Hematopoietic multipotent progenitor cell treated with erythropoietin and hydrocortisone succinate and interleukin-3 and kit ligand, for 17 days (in vitro differentiated cells): Measurements from ENCODE around the gene HHATL.

Experiments used
- DNase-seq: peaks from one replicate; pipeline ENCODE4 v3.0.0-alpha.2; 2015; ENCODE audit warnings: low spot score

Gene HHATL

DNA sequence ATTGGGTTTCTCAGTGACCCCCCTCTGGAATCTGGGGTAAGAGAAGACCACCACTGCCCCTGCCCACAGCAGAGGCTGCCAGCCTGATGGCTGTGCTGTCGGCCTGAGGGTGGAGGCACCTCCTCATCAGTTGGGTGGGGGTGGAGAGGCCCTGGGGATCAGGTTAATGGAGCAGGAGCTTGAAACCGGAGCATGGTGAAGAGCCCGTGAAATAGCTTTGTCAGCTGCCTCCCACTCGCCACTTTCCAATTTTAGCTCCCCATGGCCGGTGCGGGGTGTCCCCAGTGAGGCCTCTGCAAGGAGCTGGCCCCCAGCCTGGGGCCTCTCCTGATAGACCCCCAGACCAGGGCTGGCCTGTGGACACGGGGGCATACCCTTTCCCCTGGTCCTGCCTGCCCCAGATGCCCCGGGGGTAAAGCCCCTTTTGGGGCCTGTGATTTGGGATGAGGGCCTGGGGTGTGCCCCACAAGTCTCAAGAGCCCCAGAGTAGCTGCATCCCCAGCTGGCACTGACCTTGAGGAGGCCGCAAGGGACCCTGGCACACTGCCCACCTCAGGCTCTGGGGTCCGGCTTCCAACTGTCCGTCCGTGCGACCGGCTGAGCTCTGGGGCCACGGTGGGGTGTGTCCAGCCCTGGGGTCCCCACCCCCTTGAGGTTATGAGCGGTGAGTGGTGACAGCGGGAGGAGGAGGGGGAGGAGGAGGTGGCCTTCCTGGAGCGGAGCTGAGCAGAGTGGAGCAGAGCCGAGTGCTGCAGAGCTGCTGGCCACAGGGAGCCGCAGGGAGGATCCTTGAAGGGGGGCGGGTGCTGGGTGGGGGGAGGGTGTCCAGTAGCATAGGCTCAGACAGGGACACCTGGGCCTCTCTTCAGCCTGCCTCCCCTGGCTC is at the start of gene HHATL:
Gene HHATL, minus strand, starts transcription at position 733 of the 886 bp plus-strand sequence. CDS start 1,972 bp downstream, outside the sequence.
- no peak for DNase-seq

- no peak for DNase-seq
These were observed 49.0 kb upstream of the HHATL start for GRCh38 chr3:42751609-42752008.

DNA sequence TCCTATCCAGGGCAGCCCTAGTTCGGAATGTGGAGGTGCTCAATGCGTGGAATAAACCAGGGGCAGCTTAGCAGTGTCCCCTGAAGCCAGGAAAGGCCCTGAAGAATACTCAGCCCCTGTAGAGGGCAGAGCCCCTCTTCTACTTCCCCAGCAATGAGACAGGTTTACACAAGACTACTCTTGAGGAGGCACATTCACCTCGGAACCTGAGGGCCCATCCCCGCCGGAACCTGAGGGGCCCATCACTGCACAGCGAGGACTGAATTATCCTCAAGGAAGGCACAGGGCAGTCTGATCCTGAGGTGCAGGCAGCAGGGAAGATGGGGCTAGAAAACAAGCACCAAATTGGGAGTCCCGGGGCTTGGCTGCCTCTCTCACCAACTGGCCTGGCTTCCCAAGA is 48.2 kb upstream of the HHATL start:
- DNase-seq, result no peak

- no peak for DNase-seq
These were observed 47.2 kb upstream of the HHATL start for GRCh38 chr3:42749753-42750231.

- no peak for DNase-seq
These were observed 46.6 kb upstream of the HHATL start for GRCh38 chr3:42749025-42749752.

- DNase-seq, result no peak
These were observed 45.0 kb upstream of the HHATL start for GRCh38 chr3:42747581-42747980.

DNA sequence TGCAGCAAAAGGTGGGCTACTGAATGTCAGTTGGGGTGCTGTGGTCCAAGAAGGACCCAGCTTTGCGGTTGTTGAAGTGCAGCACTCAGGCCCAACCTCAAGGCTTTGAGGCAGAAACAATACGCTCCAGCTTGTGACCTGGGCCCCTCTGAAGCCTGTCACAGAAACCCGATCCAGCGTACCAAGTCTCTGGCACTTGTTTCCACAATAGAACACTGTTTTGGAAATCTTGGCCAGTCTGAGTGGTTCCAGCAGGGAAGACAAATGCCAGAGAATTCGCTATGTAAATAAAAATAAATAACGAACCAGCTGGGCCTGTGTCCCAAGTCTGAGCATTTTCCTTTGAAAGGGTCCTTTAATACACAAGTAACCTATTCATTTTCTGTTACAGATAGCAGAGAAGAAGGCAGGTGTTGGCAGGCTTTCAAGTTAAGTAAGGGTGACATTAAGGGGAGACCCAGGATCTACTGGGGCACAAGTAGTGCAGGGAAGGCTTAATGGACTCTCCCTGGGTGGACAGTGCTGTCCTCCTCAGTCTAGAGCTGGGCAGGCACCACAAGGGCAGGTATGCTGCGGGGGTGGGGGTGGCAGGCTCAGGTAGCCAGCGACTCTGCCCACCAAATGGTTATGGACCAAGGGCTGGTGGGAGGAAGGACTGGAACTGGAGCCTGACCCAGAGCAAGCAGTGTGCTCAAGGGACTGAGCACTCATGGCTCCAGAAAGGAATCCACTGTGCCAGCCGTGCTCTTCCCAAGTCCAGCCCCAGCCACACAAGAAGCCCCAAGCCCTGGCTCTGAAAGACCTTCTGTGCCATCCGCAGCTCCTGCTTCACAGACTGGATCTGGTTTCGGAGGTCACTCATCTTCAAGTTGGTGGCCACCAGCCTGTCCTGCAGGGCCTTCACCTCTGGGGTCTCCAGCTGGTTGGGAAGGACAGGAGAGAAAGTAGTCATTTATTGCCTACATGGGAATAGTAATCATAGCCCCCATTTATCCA is 44.2 kb upstream of the HHATL start:
- DNase-seq, result no peak

DNA sequence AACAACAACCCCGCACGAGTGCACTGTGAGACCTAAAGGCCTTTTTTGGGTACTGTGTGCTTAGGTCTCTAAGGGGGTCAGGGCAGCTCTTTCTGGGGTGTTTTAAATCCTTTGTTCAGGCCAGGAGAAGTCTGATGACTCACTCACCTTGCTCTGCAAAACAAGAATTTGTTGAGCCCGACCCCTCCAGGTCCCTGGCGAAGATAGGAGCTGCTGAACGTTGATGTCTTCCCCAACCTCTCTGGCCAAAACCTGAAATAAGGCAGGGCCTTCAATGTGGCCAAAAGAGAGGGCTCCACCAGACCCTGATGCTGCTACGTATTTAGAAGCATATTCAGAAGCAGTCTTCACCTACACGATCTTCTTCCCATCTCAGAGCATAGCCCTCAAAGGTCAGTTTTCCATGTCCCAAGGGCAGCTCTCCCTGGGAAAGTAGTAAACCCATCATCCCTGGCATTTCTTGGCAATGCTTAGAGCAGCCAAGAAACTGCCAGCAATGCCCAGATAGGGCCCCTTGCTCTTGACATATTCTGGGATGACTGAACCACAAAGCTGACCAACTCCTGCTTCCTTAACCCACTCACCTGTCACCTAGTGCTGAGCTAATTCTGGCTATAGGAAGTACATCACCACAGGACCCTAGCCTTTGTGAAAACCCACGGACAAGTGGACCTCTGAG is 43.3 kb upstream of the HHATL start:
- DNase-seq, result no peak

GRCh38 chr3:42745291-42745745 is 42.7 kb upstream of the HHATL start:
- DNase-seq, result no peak

DNA sequence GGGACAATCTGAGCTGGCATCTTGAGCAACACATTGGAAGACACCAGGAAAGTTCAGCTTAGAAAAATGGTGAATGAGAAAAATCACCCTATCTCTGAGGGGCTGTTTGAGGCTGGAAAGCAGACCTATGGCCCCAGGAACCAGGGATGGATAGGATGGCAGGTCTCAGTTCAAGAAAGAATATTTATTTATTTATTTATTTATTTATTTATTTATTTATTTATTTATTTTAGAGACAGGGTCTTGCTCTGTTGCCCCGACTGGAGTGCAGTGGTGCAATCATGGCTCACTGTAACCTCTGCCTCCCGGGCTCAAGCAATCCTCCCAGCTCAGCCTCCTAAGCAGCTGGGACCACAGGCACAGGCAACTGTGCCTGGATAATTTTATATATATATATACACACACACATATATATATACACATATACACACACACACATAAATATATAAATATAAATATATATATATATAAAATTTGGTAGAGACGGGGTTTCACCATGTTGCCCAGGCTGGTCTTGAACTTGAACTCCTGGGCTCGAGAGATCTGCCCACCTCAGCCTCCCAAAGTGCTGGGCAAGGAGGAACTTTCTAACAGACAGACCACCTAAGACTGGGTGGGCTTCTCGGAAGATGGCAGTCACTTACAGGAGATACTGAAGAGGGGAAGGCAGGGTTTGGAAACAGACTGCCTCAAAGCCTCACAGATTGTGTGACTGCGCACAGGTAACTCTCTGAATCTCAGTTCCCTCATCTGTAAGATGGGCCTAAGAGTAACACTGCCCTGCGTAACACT is 40.8 kb upstream of the HHATL start:
- DNase-seq, result no peak

DNA sequence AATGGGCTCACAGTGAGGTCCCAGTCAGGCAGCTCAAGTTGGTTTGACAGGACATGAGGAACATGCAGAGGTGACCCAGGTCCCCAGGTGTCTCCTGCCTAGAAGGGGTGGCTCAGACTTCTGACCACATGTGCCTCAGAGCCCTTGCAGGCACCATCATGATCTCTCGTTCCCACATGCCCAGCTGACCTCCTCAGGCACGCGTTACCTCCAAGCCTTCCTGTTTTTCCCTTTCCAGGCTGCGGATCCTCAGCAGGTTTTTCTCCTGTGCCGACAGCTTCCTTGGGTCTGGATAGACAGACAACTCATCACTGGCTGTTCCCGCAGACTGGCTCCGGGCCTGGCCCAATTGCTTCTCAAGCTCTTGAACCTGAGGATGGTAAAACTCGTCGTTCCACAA is 40.1 kb upstream of the HHATL start:
- no peak for DNase-seq

GRCh38 chr3:42742259-42742658 is 39.7 kb upstream of the HHATL start:
- no peak for DNase-seq

GRCh38 chr3:42741796-42742195 is 39.2 kb upstream of the HHATL start:
- no peak for DNase-seq

GRCh38 chr3:42739401-42740158 is 37.0 kb upstream of the HHATL start:
- no peak for DNase-seq

DNA sequence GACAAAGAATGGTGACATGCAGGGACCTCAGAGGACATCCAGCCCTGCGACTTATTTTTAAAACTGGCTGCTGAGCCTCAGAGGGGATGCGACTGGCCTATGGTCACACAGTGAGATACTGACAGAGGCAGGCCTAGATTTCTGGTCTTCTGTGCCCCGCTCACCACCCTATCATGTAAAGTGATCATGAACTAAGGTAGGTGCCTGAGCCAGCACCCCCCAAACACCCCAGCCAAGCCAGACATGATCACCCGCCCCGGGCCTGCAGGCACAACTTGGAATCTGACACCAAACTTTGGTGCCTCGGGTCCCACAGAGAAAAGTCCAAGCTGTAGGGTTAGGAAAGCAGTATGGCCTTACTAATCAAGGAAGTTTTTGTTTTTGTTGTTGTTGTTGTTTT is 33.9 kb upstream of the HHATL start:
- DNase-seq, result no peak

GRCh38 chr3:42736081-42736480 is 33.5 kb upstream of the HHATL start:
- DNase-seq, result no peak

DNA sequence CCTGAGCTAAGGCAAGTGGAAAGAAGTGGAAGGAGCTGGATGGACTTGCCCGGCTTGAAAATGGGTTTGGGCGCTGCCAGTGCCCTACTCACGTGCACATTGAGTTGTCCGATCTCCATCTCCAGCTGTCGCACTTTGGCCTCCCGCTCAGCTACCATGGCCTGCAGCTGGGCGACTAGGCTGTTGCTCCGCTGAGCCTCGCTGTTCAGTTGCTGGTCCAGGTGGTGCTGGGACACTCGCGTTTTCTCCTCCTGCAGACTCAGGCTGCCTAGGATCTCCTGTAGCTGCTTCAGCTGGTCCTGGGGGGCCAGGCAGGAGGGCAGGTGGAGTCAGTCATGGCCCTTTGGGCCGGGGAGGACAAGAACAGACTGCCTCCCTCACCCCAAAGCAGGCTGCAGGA is 33.0 kb upstream of the HHATL start:
- no peak for DNase-seq

- DNase-seq, result no peak
These were observed 32.4 kb upstream of the HHATL start for GRCh38 chr3:42735019-42735418.

- DNase-seq, result no peak
These were observed 31.8 kb upstream of the HHATL start for GRCh38 chr3:42734263-42734860.
